NT2/D1 (cell line): ENCODE data around the gene MRPS18C.

Experiments
- SUZ12 ChIP-seq: IDR thresholded peaks from 2 replicates; pipeline ENCODE4 v1.6.1; 2011; ENCODE audit not compliant: insufficient read length, insufficient read depth; ENCODE audit errors: extremely low read depth
- YY1 ChIP-seq: IDR thresholded peaks from 2 replicates; pipeline ENCODE4 v1.6.1; 2011; ENCODE audit not compliant: insufficient read length, insufficient read depth
- ZNF274 ChIP-seq: IDR thresholded peaks from 2 replicates; pipeline ENCODE4 v1.6.1; 2011; ENCODE audit warnings: mild to moderate bottlenecking, low read depth, low read length

GRCh38 chr4:83436680-83437079 is 19.2 kb upstream of the MRPS18C start:
- TF ChIP-seq SUZ12 (no peak), ZNF274 (no peak), YY1 (no peak)
